SU-DHL-6 (cell line): ENCODE results near the gene NME7.

Source experiments
- H2AFZ ChIP-seq: fragments of 200-600 bp; sonication (generic); 2 replicates; pipeline ENCODE4 v1.6.1; 2014; ENCODE audit warnings: low read depth, mild to moderate bottlenecking, moderate library complexity, mixed read lengths, antibody characterized with exemption, low read length; ENCODE audit not compliant: severe bottlenecking
- H3F3A ChIP-seq: fragments of 200-600 bp; shearing (Covaris generic); 2 replicates; pipeline ENCODE4 v1.6.0; 2016; ENCODE audit warnings: antibody characterized with exemption, mild to moderate bottlenecking; ENCODE audit not compliant: insufficient read depth
- H3K27ac ChIP-seq: fragments of 200-600 bp; sonication (generic); 2 replicates; pipeline ENCODE4 v1.5.1; 2016; ENCODE audit warnings: low read depth, mild to moderate bottlenecking, low read length, moderate library complexity, mixed read lengths
- H3K27me3 ChIP-seq: fragments of 200-600 bp; sonication (generic), shearing (Covaris generic); 2 replicates; pipeline ENCODE4 v1.6.0; 2014; ENCODE audit warnings: mild to moderate bottlenecking, low read length
- H3K36me3 ChIP-seq: fragments of 200-600 bp; sonication (generic); 2 replicates; pipeline ENCODE4 v1.6.1; 2014; ENCODE audit warnings: mild to moderate bottlenecking, low read length, mixed read lengths
- H3K4me2 ChIP-seq: fragments of 300-600, 200-600 bp; shearing (Covaris generic), sonication (generic); 2 replicates; pipeline ENCODE4 v1.6.0; 2014; ENCODE audit warnings: low read length, low read depth, mild to moderate bottlenecking; ENCODE audit not compliant: poor library complexity, severe bottlenecking
- H3K4me3 ChIP-seq: fragments of 200-600 bp; sonication (generic); 2 replicates; pipeline ENCODE4 v1.5.1; 2014; ENCODE audit warnings: antibody characterized with exemption, low read length, mild to moderate bottlenecking, mixed read lengths; ENCODE audit not compliant: insufficient read depth, poor library complexity, severe bottlenecking
- H3K79me2 ChIP-seq: fragments of 200-600 bp; sonication (generic); 2 replicates; pipeline ENCODE4 v1.6.1; 2014; ENCODE audit warnings: mild to moderate bottlenecking, low read length, moderate library complexity; ENCODE audit not compliant: insufficient read depth
- H3K9ac ChIP-seq: fragments of 200-600 bp; sonication (generic); 2 replicates; pipeline ENCODE4 v1.7.0; 2014; ENCODE audit warnings: mild to moderate bottlenecking, low read length
- H3K9me2 ChIP-seq: fragments of 200-600 bp; sonication (generic); replicated peaks from 2 replicates; pipeline ENCODE4 v1.6.1; 2014; ENCODE audit warnings: low read length; ENCODE audit not compliant: insufficient read depth
- H3K9me3 ChIP-seq: fragments of 200-600 bp; sonication (generic); 2 replicates; pipeline ENCODE4 v1.6.1; 2014; ENCODE audit warnings: low read length, mixed read lengths; ENCODE audit not compliant: insufficient read depth
- H4K20me1 ChIP-seq: fragments of 200-600 bp; sonication (generic); 2 replicates; pipeline ENCODE4 v1.6.1; 2014; ENCODE audit warnings: low read depth, mild to moderate bottlenecking, antibody characterized with exemption, low read length, moderate library complexity, mixed read lengths
- CTCF ChIP-seq: fragments of 200-600 bp; sonication (generic); IDR thresholded peaks from one replicate; pipeline ENCODE4 v1.5.1; 2017; ENCODE audit warnings: antibody characterized with exemption, mild to moderate bottlenecking, low read length, moderate library complexity; ENCODE audit not compliant: insufficient read depth, poor library complexity, severe bottlenecking
- EZH2phosphoT487 ChIP-seq: fragments of 200-600 bp; sonication (generic), shearing (Covaris generic); conservative IDR thresholded peaks from 2 replicates; pipeline ENCODE4 v1.6.1; 2018; ENCODE audit warnings: mild to moderate bottlenecking, antibody characterized with exemption, low read length, moderate library complexity, mixed read lengths

Gene NME7

GRCh38 chr1:169261884-169262283 is 105.7 kb downstream of the NME7 start:
- Histone ChIP-seq H3K27ac (no peak overlapping the region), H3K36me3 (no peaks in the 10 kb centered on the region), H3K4me2 (no peak overlapping the region), H3K9ac (no peak overlapping the region), H3K9me2 (no peaks in the 10 kb centered on the region), H4K20me1 (no peaks in the 10 kb centered on the region), H3K27me3 (no peaks in the 10 kb centered on the region), H2AFZ (no peak overlapping the region), H3K4me3 (no peak overlapping the region), H3K79me2 (no peaks in the 10 kb centered on the region), H3K9me3 (no peaks in the 10 kb centered on the region), H3F3A (no peaks in the 10 kb centered on the region)
- TF ChIP-seq EZH2phosphoT487, result no peak
- TF ChIP-seq CTCF, result no peak

- H3K9me2 ChIP-seq, result no peaks in the 10 kb centered on the region
- no peaks in the 10 kb centered on the region for H4K20me1 ChIP-seq
- no peaks in the 10 kb centered on the region for H3K36me3 ChIP-seq
- H3K79me2 ChIP-seq, result no peaks in the 10 kb centered on the region
- H3K4me2 ChIP-seq, result no peak overlapping the region
- H3K27ac ChIP-seq, result no peak overlapping the region
- no peaks in the 10 kb centered on the region for H3K9me3 ChIP-seq
- no peak overlapping the region for H3K9ac ChIP-seq
- H3F3A ChIP-seq, result no peaks in the 10 kb centered on the region
- H3K27me3 ChIP-seq, result no peaks in the 10 kb centered on the region
- TF ChIP-seq CTCF (no peak), EZH2phosphoT487 (no peak)
- no peak overlapping the region for H2AFZ ChIP-seq
- H3K4me3 ChIP-seq, result no peak overlapping the region
Measured at GRCh38 chr1:169260478-169261151, 107.0 kb downstream of the NME7 start.

GRCh38 chr1:169259816-169260215 is 107.8 kb downstream of the NME7 start:
- Histone ChIP-seq H3K9me2 (no peaks in the 10 kb centered on the region), H3K4me2 (no peak overlapping the region)

More at GRCh38 chr1:169259816-169260215, 107.8 kb downstream of the NME7 start:
- no peaks in the 10 kb centered on the region for H4K20me1 ChIP-seq
- H3K79me2 ChIP-seq, result no peaks in the 10 kb centered on the region
- TF ChIP-seq EZH2phosphoT487 (no peak), CTCF (no peak)
- no peak overlapping the region for H3K9ac ChIP-seq
- H3K9me3 ChIP-seq, result no peaks in the 10 kb centered on the region
- no peak overlapping the region for H3K4me3 ChIP-seq
- H3F3A ChIP-seq, result no peaks in the 10 kb centered on the region
- H3K36me3 ChIP-seq, result no peaks in the 10 kb centered on the region
- H2AFZ ChIP-seq, result no peak overlapping the region
- no peaks in the 10 kb centered on the region for H3K27me3 ChIP-seq
- H3K27ac ChIP-seq, result no peak overlapping the region
